Measurements from ENCODE around the gene SNHG17.
"Not testable (repeated sequence)": the region's sequence is repeated elsewhere in the genome, so short reads cannot be mapped to it uniquely, and the experiment has no call there.

The SNHG17 gene

DNA sequence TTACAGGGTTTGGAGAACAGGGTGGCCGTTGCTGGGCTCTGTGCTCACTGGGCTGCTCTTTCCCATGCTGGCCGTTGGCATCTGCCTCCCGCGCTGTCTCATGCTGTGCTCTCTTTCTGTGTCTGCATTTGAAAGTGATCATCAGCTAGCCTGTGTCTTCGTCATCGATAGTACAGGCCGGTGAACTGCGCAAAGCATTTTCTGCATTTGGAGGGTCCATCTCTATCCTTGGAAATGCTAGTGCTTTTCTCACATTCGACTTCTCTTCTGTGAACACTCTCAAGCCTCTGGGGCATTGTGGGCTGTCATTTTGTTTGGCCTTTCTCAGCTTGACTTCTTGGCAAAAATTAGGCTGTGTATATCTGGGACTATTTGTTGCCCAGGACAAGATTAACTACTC is 6.8 kb upstream of the SNHG17 start:
- Histone ChIP-seq H3K9me3 (ENCODE audit: control insufficient read depth, low read length) (no peaks in the 10 kb centered on the region), H3K4me2 (ENCODE audit: low read length, poor library complexity, severe bottlenecking) (no peak overlapping the region), H3K27ac (ENCODE audit: low read length, poor library complexity, severe bottlenecking) (no peak overlapping the region), H3K4me1 (ENCODE audit: control insufficient read depth, insufficient read depth, low read depth, low read length) (peaks cover 1% of the 10 kb centered on the region), H3K36me3 (ENCODE audit: control insufficient read depth in 1 of 2, insufficient read depth in 2 of 2, low read depth in 1 of 2, low read length in 2 of 2) (no peaks in the 10 kb centered on the region), H3K9ac (ENCODE audit: low read length) (no peak overlapping the region), H3K4ac (ENCODE audit: low read depth in 1 of 2, low read length in 2 of 2) (no peak overlapping the region), H2AK5ac (ENCODE audit: low read length, severe bottlenecking) (no peak overlapping the region), H2BK12ac (ENCODE audit: low read length in 2 of 2) (peak overlapping the region in 1 of 2 experiments; percentile 49), H2BK5ac (ENCODE audit: low read depth, low read length, poor library complexity, severe bottlenecking) (no peak overlapping the region), H3K23ac (ENCODE audit: low read length in 2 of 2) (no peak overlapping the region), H3K79me1 (replicated peaks; ENCODE audit: low read length, poor library complexity, severe bottlenecking) (peaks cover 4% of the 10 kb centered on the region), H4K91ac (ENCODE audit: low read length) (no peak overlapping the region), H3K18ac (ENCODE audit: low read depth in 1 of 2, low read length in 2 of 2) (no peak overlapping the region), H3K27me3 (ENCODE audit: control insufficient read depth in 1 of 2, insufficient read depth in 1 of 2, low read length in 2 of 2) (peaks cover 0 to 6% of the 10 kb centered on the region in 2 experiments), H2BK15ac (ENCODE audit: low read depth, poor library complexity, severe bottlenecking) (no peak overlapping the region), H3K14ac (ENCODE audit: low read length in 2 of 2) (no peak overlapping the region), H3K4me3 (ENCODE audit: insufficient read depth in 1 of 2, low read depth in 1 of 2, low read length in 2 of 2) (no peak overlapping the region), H4K8ac (ENCODE audit: low read length) (peak overlapping the region; percentile 9), H2AFZ (ENCODE audit: low read depth, low read length) (no peak overlapping the region), H2BK120ac (ENCODE audit: low read depth, low read length) (no peak overlapping the region)
- WGBS, result 83% methylated on average over 9 of the region's 9 CpGs
- DNase-seq, result no peak

GRCh38 chr20:38441110-38441509 is 6.0 kb upstream of the SNHG17 start:
- not testable (repeated sequence) for H3K4me3 ChIP-seq (ENCODE audit: insufficient read depth in 1 of 2, low read depth in 1 of 2, low read length in 2 of 2); H3K27ac ChIP-seq (ENCODE audit: low read length, poor library complexity, severe bottlenecking); H2AFZ ChIP-seq (ENCODE audit: low read depth, low read length); H3K23ac ChIP-seq (ENCODE audit: low read length in 2 of 2); H3K4me2 ChIP-seq (ENCODE audit: low read length, poor library complexity, severe bottlenecking); H2BK15ac ChIP-seq (ENCODE audit: low read depth, poor library complexity, severe bottlenecking); DNase-seq; H3K36me3 ChIP-seq (ENCODE audit: control insufficient read depth in 1 of 2, insufficient read depth in 2 of 2, low read depth in 1 of 2, low read length in 2 of 2); H2BK5ac ChIP-seq (ENCODE audit: low read depth, low read length, poor library complexity, severe bottlenecking); H2AK5ac ChIP-seq (ENCODE audit: low read length, severe bottlenecking); H4K91ac ChIP-seq (ENCODE audit: low read length); H3K18ac ChIP-seq (ENCODE audit: low read depth in 1 of 2, low read length in 2 of 2); H4K8ac ChIP-seq (ENCODE audit: low read length); H3K79me1 ChIP-seq (replicated peaks; ENCODE audit: low read length, poor library complexity, severe bottlenecking); H3K9me3 ChIP-seq (ENCODE audit: control insufficient read depth, low read length); H3K4ac ChIP-seq (ENCODE audit: low read depth in 1 of 2, low read length in 2 of 2); H3K14ac ChIP-seq (ENCODE audit: low read length in 2 of 2); H3K4me1 ChIP-seq (ENCODE audit: control insufficient read depth, insufficient read depth, low read depth, low read length); H2BK12ac ChIP-seq (ENCODE audit: low read length in 2 of 2); H3K9ac ChIP-seq (ENCODE audit: low read length); H3K27me3 ChIP-seq (ENCODE audit: control insufficient read depth in 1 of 2, insufficient read depth in 1 of 2, low read length in 2 of 2); H2BK120ac ChIP-seq (ENCODE audit: low read depth, low read length)
- 98% methylated on average over 4 of the region's 8 CpGs for WGBS

- Histone ChIP-seq H3K27ac (ENCODE audit: low read length, poor library complexity, severe bottlenecking) (no peak overlapping the region), H3K4me3 (ENCODE audit: insufficient read depth in 1 of 2, low read depth in 1 of 2, low read length in 2 of 2) (no peak overlapping the region), H2AFZ (ENCODE audit: low read depth, low read length) (no peak overlapping the region), H2AK5ac (ENCODE audit: low read length, severe bottlenecking) (no peak overlapping the region), H3K18ac (ENCODE audit: low read depth in 1 of 2, low read length in 2 of 2) (no peak overlapping the region), H3K4me1 (ENCODE audit: control insufficient read depth, insufficient read depth, low read depth, low read length) (peaks cover 12% of the 10 kb centered on the region), H2BK12ac (ENCODE audit: low read length in 2 of 2) (no peak overlapping the region), H3K14ac (ENCODE audit: low read length in 2 of 2) (no peak overlapping the region), H3K9me3 (ENCODE audit: control insufficient read depth, low read length) (no peaks in the 10 kb centered on the region), H2BK120ac (ENCODE audit: low read depth, low read length) (no peak overlapping the region), H3K79me1 (replicated peaks; ENCODE audit: low read length, poor library complexity, severe bottlenecking) (no peaks in the 10 kb centered on the region), H2BK15ac (ENCODE audit: low read depth, poor library complexity, severe bottlenecking) (no peak overlapping the region), H4K91ac (ENCODE audit: low read length) (no peak overlapping the region), H3K9ac (ENCODE audit: low read length) (no peak overlapping the region), H3K36me3 (ENCODE audit: control insufficient read depth in 1 of 2, insufficient read depth in 2 of 2, low read depth in 1 of 2, low read length in 2 of 2) (peaks cover 11 to 12% of the 10 kb centered on the region in 2 experiments), H4K8ac (ENCODE audit: low read length) (no peak overlapping the region), H3K4me2 (ENCODE audit: low read length, poor library complexity, severe bottlenecking) (no peak overlapping the region), H3K27me3 (ENCODE audit: control insufficient read depth in 1 of 2, insufficient read depth in 1 of 2, low read length in 2 of 2) (peaks cover 0 to 6% of the 10 kb centered on the region in 2 experiments), H3K4ac (ENCODE audit: low read depth in 1 of 2, low read length in 2 of 2) (no peak overlapping the region), H2BK5ac (ENCODE audit: low read depth, low read length, poor library complexity, severe bottlenecking) (no peak overlapping the region), H3K23ac (ENCODE audit: low read length in 2 of 2) (no peak overlapping the region)
- DNase-seq, result no peak
- 91% methylated on average over 6 of the region's 6 CpGs for WGBS
These were observed 2.7 kb upstream of the SNHG17 start for GRCh38 chr20:38437796-38438195.

GRCh38 chr20:38435555-38435939 is 419 bp upstream of the SNHG17 start:
- no peak overlapping the region for H3K18ac ChIP-seq (ENCODE audit: low read depth in 1 of 2, low read length in 2 of 2)
- H3K27me3 ChIP-seq (ENCODE audit: control insufficient read depth in 1 of 2, insufficient read depth in 1 of 2, low read length in 2 of 2), result peaks cover 0 to 6% of the 10 kb centered on the region in 2 experiments
- 65% methylated on average over 6 of the region's 6 CpGs for WGBS
- H2BK12ac ChIP-seq (ENCODE audit: low read length in 2 of 2), result no peak overlapping the region
- H3K9me3 ChIP-seq (ENCODE audit: control insufficient read depth, low read length), result no peaks in the 10 kb centered on the region
- H3K23ac ChIP-seq (ENCODE audit: low read length in 2 of 2), result no peak overlapping the region
- H2BK5ac ChIP-seq (ENCODE audit: low read depth, low read length, poor library complexity, severe bottlenecking), result no peak overlapping the region
- no peak overlapping the region for H2AFZ ChIP-seq (ENCODE audit: low read depth, low read length)
- no peak overlapping the region for H3K14ac ChIP-seq (ENCODE audit: low read length in 2 of 2)
- H2BK120ac ChIP-seq (ENCODE audit: low read depth, low read length), result no peak overlapping the region
- H3K79me1 ChIP-seq (replicated peaks; ENCODE audit: low read length, poor library complexity, severe bottlenecking), result no peaks in the 10 kb centered on the region
- peak overlapping the region; percentile 83 for H3K27ac ChIP-seq (ENCODE audit: low read length, poor library complexity, severe bottlenecking)
- no peak overlapping the region for H3K9ac ChIP-seq (ENCODE audit: low read length)
- H3K4ac ChIP-seq (ENCODE audit: low read depth in 1 of 2, low read length in 2 of 2), result no peak overlapping the region
- peak; percentile 47 for DNase-seq
- H2AK5ac ChIP-seq (ENCODE audit: low read length, severe bottlenecking), result no peak overlapping the region
- no peak overlapping the region for H2BK15ac ChIP-seq (ENCODE audit: low read depth, poor library complexity, severe bottlenecking)
- no peak overlapping the region for H4K8ac ChIP-seq (ENCODE audit: low read length)
- H4K91ac ChIP-seq (ENCODE audit: low read length), result no peak overlapping the region
- H3K36me3 ChIP-seq (ENCODE audit: control insufficient read depth in 1 of 2, insufficient read depth in 2 of 2, low read depth in 1 of 2, low read length in 2 of 2), result peaks cover 34 to 35% of the 10 kb centered on the region in 2 experiments
- H3K4me2 ChIP-seq (ENCODE audit: low read length, poor library complexity, severe bottlenecking), result no peak overlapping the region
- H3K4me3 ChIP-seq (ENCODE audit: insufficient read depth in 1 of 2, low read depth in 1 of 2, low read length in 2 of 2), result peak overlapping the region in 1 of 2 experiments; percentile 90
- peaks cover 17% of the 10 kb centered on the region for H3K4me1 ChIP-seq (ENCODE audit: control insufficient read depth, insufficient read depth, low read depth, low read length)
